Measurements from ENCODE around the gene NUP43. TPM values are rescaled to one million over a fixed set of nuclear protein-coding genes. Genes with fewer than 3 reads are reported as not detected.

The NUP43 gene
- total and polyA plus RNA-seq, 2 of the 13 experiments (the other 11 are each of a cell fraction or from before 2014, with no cell fraction given) = 38.9 to 85.1 TPM

DNA sequence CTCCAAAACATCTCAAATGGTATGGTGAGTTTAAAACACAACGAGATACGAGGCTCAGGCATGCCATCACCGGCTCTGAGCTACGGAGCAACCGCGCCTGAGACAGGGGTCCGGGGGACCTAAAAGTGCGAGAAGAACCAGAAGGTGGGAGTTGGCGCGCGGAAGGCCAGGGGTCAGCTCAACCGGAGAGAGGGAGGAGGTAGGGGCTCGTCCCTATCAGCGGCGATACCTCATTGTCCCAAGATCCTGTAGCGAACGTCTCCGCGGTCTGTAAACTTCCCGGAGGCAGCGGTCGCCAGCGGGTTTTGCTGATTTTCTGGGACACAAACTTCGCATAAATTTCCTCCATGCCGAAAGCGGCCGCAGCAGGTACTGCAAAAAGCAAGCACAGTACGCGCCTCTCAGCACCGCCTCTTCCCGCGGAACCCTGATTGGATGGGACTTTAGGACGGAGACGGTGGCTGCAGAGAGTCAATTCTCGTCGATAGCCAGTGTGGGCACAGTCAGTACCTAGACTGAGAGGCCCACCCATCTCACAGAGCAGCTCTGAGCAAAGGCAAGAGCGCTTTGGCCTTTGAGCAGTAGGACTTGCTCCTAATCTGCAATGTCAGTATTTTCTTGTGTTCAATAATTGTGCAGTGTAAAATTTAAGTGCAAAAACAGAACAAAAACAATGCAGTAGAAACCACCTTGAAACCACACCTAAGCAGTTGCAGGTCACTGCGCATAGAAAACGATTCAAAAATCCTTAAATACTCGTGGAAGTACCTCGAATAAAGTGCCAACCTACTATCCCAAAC is at the start of gene NUP43 (continued):
- TF ChIP-seq SRF (IDR thresholded peaks at IDR 0.05; ENCODE audit: low read depth, low read length) = no peak
- TF ChIP-seq MXD3 (CRISPR knock-in tag; IDR thresholded peaks at IDR 0.05) = peak; percentile 86; the same call in 1 of the 2 replicates
- no peak for TF ChIP-seq MBD4 (IDR thresholded peaks at IDR 0.05; ENCODE audit: borderline replicate concordance, low read length)
- TF ChIP-seq ZNF678 (CRISPR knock-in tag; IDR thresholded peaks at IDR 0.05) = peak; percentile 88; the same call in 1 of the 2 replicates
- TF ChIP-seq KLF12 (CRISPR knock-in tag; IDR thresholded peaks at IDR 0.05; ENCODE audit: borderline replicate concordance) = no peak; the same call in none of the 2 replicates
- TF ChIP-seq, protein P1, sequence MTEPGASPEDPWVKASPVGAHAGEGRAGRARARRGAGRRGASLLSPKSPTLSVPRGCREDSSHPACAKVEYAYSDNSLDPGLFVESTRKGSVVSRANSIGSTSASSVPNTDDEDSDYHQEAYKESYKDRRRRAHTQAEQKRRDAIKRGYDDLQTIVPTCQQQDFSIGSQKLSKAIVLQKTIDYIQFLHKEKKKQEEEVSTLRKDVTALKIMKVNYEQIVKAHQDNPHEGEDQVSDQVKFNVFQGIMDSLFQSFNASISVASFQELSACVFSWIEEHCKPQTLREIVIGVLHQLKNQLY (CRISPR knock-in tag; IDR thresholded peaks at IDR 0.05) = 0 out of 2 replicates have a peak, but pooled peaks have one; percentile 8
- TF ChIP-seq SAP130 (CRISPR knock-in tag; IDR thresholded peaks at IDR 0.05; ENCODE audit: low read depth) = peak; percentile 99
- peak; percentile 78 for TF ChIP-seq ZNF407 (CRISPR knock-in tag; IDR thresholded peaks at IDR 0.05; ENCODE audit: not compliant biosample characterization)
- TF ChIP-seq CEBPB (IDR thresholded peaks at IDR 0.05; ENCODE audit: borderline replicate concordance, low read depth, low read length) = no peak
- no peak for TF ChIP-seq GRHL1 (CRISPR knock-in tag; conservative IDR thresholded peaks at IDR 0.05)
- TF ChIP-seq, protein P2, sequence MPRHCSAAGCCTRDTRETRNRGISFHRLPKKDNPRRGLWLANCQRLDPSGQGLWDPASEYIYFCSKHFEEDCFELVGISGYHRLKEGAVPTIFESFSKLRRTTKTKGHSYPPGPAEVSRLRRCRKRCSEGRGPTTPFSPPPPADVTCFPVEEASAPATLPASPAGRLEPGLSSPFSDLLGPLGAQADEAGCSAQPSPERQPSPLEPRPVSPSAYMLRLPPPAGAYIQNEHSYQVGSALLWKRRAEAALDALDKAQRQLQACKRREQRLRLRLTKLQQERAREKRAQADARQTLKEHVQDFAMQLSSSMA (CRISPR knock-in tag; IDR thresholded peaks at IDR 0.05) = no peak
- TF ChIP-seq ZNF878 (CRISPR knock-in tag; IDR thresholded peaks at IDR 0.05) = peak; percentile 78
- 0 out of 2 replicates have a peak, but pooled peaks have one; percentile 37 for TF ChIP-seq ZNF770 (CRISPR knock-in tag; IDR thresholded peaks at IDR 0.05)
- no peak; the same call in 1 of the 2 replicates for TF ChIP-seq ARNTL (CRISPR knock-in tag; IDR thresholded peaks at IDR 0.05)

Data from HepG2 (cell line).